NT2/D1 (cell line): Measurements from ENCODE around the gene SNRPA1.

Source experiments
- SUZ12 ChIP-seq: IDR thresholded peaks from 2 replicates; pipeline ENCODE4 v1.6.1; 2011; ENCODE audit not compliant: insufficient read length, insufficient read depth; ENCODE audit errors: extremely low read depth
- YY1 ChIP-seq: IDR thresholded peaks from 2 replicates; pipeline ENCODE4 v1.6.1; 2011; ENCODE audit not compliant: insufficient read length, insufficient read depth
- ZNF274 ChIP-seq: IDR thresholded peaks from 2 replicates; pipeline ENCODE4 v1.6.1; 2011; ENCODE audit warnings: mild to moderate bottlenecking, low read depth, low read length

- no peak for TF ChIP-seq YY1
- TF ChIP-seq ZNF274 = no peak
- TF ChIP-seq SUZ12 = no peak
These were observed 37.0 kb upstream of the SNRPA1 start for GRCh38 chr15:101332061-101332467.
